ENCODE results near the gene SMTN.

The SMTN gene

DNA sequence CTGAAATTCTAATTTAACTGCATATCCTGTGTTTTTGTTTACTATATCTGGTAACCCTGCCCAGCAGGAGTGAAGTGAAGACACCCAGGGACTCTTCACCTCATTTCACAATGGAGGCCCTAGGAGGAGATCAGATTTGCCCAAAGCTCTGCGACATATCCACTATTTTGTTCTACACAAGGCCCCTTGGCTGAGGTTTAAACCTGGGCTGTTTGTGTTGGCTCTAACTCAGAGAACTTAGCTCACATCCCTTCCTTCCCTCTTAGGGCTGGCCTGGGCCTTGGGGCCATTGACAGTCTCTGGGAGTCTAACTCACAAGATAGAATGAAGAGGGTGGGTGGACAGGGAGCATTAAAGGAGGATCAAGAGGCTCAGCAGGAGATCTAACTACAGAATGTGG is 67.4 kb downstream of the SMTN start:
- WGBS = 89% methylated on average over 1 of the region's 1 CpG
- no peak overlapping the region for H3K27ac ChIP-seq (ENCODE audit: low read depth, low read length)

GRCh38 chr22:31148953-31149627 is 68.0 kb downstream of the SMTN start:
- Histone ChIP-seq H3K4me1 (ENCODE audit: insufficient read depth, low read length) (no peaks in the 10 kb centered on the region), H3K36me3 (ENCODE audit: insufficient read depth, low read length) (no peaks in the 10 kb centered on the region), H3K4me3 (ENCODE audit: low read length) (no peak overlapping the region), H3K9ac (ENCODE audit: low read depth, low read length) (no peak overlapping the region), H3K27ac (ENCODE audit: low read depth, low read length) (no peak overlapping the region), H3K27me3 (ENCODE audit: insufficient read depth, low read length) (peaks cover 3% of the 10 kb centered on the region; the same call in 1 of the 2 replicates), H3K9me3 (ENCODE audit: insufficient read depth, low read depth, low read length) (peaks cover 15% of the 10 kb centered on the region; the same call in 1 of the 2 replicates)
- 14% methylated on average over 5 of the region's 5 CpGs for WGBS

More for the DNA sequence above, 67.4 kb downstream of the SMTN start:
- no peaks in the 10 kb centered on the region for H3K36me3 ChIP-seq (ENCODE audit: insufficient read depth, low read length)
- peaks cover 15% of the 10 kb centered on the region; the same call in 1 of the 2 replicates for H3K9me3 ChIP-seq (ENCODE audit: insufficient read depth, low read depth, low read length)
- no peak overlapping the region for H3K4me3 ChIP-seq (ENCODE audit: low read length)
- no peak overlapping the region for H3K9ac ChIP-seq (ENCODE audit: low read depth, low read length)
- H3K4me1 ChIP-seq (ENCODE audit: insufficient read depth, low read length) = no peaks in the 10 kb centered on the region
- H3K27me3 ChIP-seq (ENCODE audit: insufficient read depth, low read length) = peaks cover under 1% of the 10 kb centered on the region; the same call in 1 of the 2 replicates

DNA sequence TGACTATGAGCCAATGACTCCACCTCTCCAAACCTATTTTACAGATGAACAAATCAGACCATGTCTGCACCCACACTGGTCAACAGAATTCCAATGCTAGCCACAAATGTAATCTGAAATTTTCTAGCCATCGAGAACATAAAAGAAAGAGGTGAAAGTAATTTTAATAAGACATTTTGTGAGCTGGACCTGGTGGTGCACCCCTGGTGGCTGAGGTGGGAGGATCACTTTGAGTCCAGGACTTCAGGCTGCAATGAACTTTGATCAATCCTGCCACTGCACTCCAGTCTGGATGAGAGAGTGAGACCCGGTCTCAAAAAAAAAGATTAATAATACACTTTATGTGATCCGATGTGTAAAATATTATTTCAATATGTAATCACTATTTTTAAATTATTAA is 69.5 kb downstream of the SMTN start:
- H3K4me1 ChIP-seq (ENCODE audit: insufficient read depth, low read length) = no peaks in the 10 kb centered on the region
- no peak overlapping the region for H3K9ac ChIP-seq (ENCODE audit: low read depth, low read length)
- H3K9me3 ChIP-seq (ENCODE audit: insufficient read depth, low read depth, low read length) = peaks cover 15% of the 10 kb centered on the region; the same call in 1 of the 2 replicates
- H3K36me3 ChIP-seq (ENCODE audit: insufficient read depth, low read length) = no peaks in the 10 kb centered on the region
- no peak overlapping the region for H3K27ac ChIP-seq (ENCODE audit: low read depth, low read length)
- H3K27me3 ChIP-seq (ENCODE audit: insufficient read depth, low read length) = peaks cover 6% of the 10 kb centered on the region
- no peak overlapping the region for H3K4me3 ChIP-seq (ENCODE audit: low read length)
- 95% methylated on average over 1 of the region's 3 CpGs for WGBS

DNA sequence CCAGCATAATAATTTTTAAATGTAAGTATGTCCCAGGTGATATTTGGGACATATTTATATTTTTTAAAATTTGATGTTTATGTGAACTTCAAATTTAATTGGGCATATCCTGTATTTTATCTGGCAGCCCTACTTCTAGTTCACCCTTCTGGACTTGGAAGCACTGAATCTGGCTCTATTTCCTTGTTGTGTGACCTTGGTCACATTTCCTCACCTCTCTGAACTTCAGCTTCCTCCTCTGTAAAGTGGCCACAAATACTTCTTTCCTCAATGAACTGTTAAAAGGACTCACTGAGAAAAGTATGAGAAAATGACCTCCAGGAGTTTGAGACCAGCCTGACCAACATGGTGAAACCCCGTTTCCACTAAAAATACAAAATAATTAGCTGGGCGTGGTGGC is 70.8 kb downstream of the SMTN start:
- Histone ChIP-seq H3K9me3 (ENCODE audit: insufficient read depth, low read depth, low read length) (peaks cover 10% of the 10 kb centered on the region; the same call in 1 of the 2 replicates), H3K36me3 (ENCODE audit: insufficient read depth, low read length) (no peaks in the 10 kb centered on the region)
- WGBS = 92% methylated on average over 2 of the region's 2 CpGs

GRCh38 chr22:31153357-31153756 is 72.2 kb downstream of the SMTN start:
- no peak overlapping the region for H3K9ac ChIP-seq (ENCODE audit: low read depth, low read length)
- no peaks in the 10 kb centered on the region for H3K9me3 ChIP-seq (ENCODE audit: insufficient read depth, low read depth, low read length)
- H3K36me3 ChIP-seq (ENCODE audit: insufficient read depth, low read length) = no peaks in the 10 kb centered on the region
- 60% methylated on average over 3 of the region's 3 CpGs for WGBS
- no peak overlapping the region for H3K27ac ChIP-seq (ENCODE audit: low read depth, low read length)
- H3K4me3 ChIP-seq (ENCODE audit: low read length) = no peak overlapping the region
- H3K4me1 ChIP-seq (ENCODE audit: insufficient read depth, low read length) = no peaks in the 10 kb centered on the region
- peaks cover 29% of the 10 kb centered on the region for H3K27me3 ChIP-seq (ENCODE audit: insufficient read depth, low read length)

More for the DNA sequence above, 70.8 kb downstream of the SMTN start:
- Histone ChIP-seq H3K4me1 (ENCODE audit: insufficient read depth, low read length) (no peaks in the 10 kb centered on the region), H3K4me3 (ENCODE audit: low read length) (no peak overlapping the region), H3K27ac (ENCODE audit: low read depth, low read length) (no peak overlapping the region), H3K9ac (ENCODE audit: low read depth, low read length) (no peak overlapping the region), H3K27me3 (ENCODE audit: insufficient read depth, low read length) (peaks cover 14% of the 10 kb centered on the region)

Measured in HUES64 (cell line).